Esophagus muscularis mucosa (tissue), 4 donors: ENCODE data around the gene TNFRSF6B. TPM values are rescaled to one million over a fixed set of nuclear protein-coding genes. Genes with fewer than 3 reads are reported as not detected.
"Not testable (repeated sequence)": the region's sequence is repeated elsewhere in the genome, so short reads cannot be mapped to it uniquely, and the experiment has no call there.

Experiments
- DNase-seq: peaks from one replicate; pipeline ENCODE4 v3.0.0-alpha.2; 2017; ENCODE audit errors: extremely low spot score
- H3K27ac ChIP-seq, 4 donors: fragments of 200-600 bp; sonication (generic); replicated peaks in 1 of 4; 1 replicate in 3 of 4; 2 replicates in 1 of 4; pipeline ENCODE4 v1.5.1; 2016 to 2019; ENCODE audit warnings: mild to moderate bottlenecking in 1 of 4
- H3K27me3 ChIP-seq, 4 donors: fragments of 200-600 bp; sonication (generic); one replicate each; pipeline versions ENCODE4 v1.5.1 to v1.6.0; 2016 to 2019
- H3K36me3 ChIP-seq, 4 donors: fragments of 200-600 bp; sonication (generic); one replicate each; pipeline ENCODE4 v1.5.1; 2016 to 2019
- H3K4me1 ChIP-seq, 4 donors: fragments of 200-600 bp; sonication (generic); one replicate each; pipeline ENCODE4 v1.5.1; 2016 to 2019
- H3K4me3 ChIP-seq, 4 donors: fragments of 200-600 bp; sonication (generic); 1 replicate in 2 of 4; 2 replicates in 2 of 4; pipeline ENCODE4 v1.5.1; 2016 to 2019; ENCODE audit warnings: mild to moderate bottlenecking in 4 of 4, moderate library complexity in 1 of 4
- H3K9me3 ChIP-seq, 4 donors: fragments of 200-600 bp; sonication (generic); 1 replicate in 3 of 4; 2 replicates in 1 of 4; pipeline ENCODE4 v1.5.1; 2016 to 2019
- EP300 ChIP-seq: sonication (generic); formaldehyde crosslinking; IDR thresholded peaks from one replicate; pipeline ENCODE4 v1.6.1; 2017; ENCODE audit warnings: antibody characterized with exemption
- POLR2A ChIP-seq: fragments of 450-650 bp; IDR thresholded peaks from one replicate; pipeline ENCODE4 v1.6.1; 2017; ENCODE audit warnings: antibody characterized with exemption, moderate library complexity, mild to moderate bottlenecking, low read depth
- POLR2AphosphoS5 ChIP-seq, 2 donors: sonication (generic); formaldehyde crosslinking; IDR thresholded peaks; one replicate each; pipeline ENCODE4 v1.6.1; 2017; ENCODE audit warnings: antibody characterized with exemption in 2 of 2
- WGBS: methylation state at CpG from one replicate; pipeline ENCODE4 v1.1.5; 2018; 5-methylcytosine and 5-hydroxymethylcytosine counted together
- intact Hi-C: fragments of 100-400 bp; cut with DNase I; formaldehyde crosslinking; loops from one replicate; pipeline ENCODE4 v1.15.1; 2023
- total RNA-seq, 4 donors: library from RNA; depleted of rRNA; stranded (reverse); fragments of >200 nt; gene quantifications; one replicate each; pipeline versions ENCODE4 v1.1.0 to v1.2.1, GENCODE V29; 2016
- TF ChIP-seq, protein P1 (sequence below), 3 experiments: fragments of 200-600 bp in 2 of 3; fragments of 450-650 bp in 1 of 3; sonication (generic) in 2 of 3; IDR thresholded peaks; one replicate each; pipeline ENCODE4 v1.5.1; 2017 to 2019; ENCODE audit warnings: antibody characterized with exemption in 3 of 3, mild to moderate bottlenecking in 2 of 3, moderate library complexity in 1 of 3

Gene TNFRSF6B
- total RNA-seq, 4 donors from 2014 or later, result 5.0 to 67.8 (median 26.5) TPM

DNA sequence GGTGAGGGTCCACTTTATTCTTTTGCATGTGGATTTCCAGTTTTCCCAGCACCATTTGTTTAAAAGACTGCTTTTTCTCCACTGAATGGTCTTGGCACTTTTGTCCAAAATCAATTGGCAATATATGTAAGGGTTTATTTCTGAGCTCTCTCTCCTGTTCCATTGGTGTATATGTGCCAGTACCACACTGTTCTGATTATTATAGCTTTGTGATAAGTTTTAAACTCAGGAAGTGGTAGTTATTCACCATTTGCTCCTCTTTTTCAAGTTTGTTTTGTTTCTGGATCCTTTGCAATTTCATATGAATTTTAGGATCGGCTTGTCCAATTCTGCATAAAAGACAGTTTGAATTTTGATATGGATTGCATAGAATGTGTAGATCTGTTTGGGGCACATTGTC, 15.7 kb downstream of the TNFRSF6B start:
- Histone ChIP-seq H3K4me3 (no peak overlapping the region), H3K9me3 (peaks cover 0 to 17% (median 7%) of the 10 kb centered on the region in 4 donors), H3K27me3 (no peaks in the 10 kb centered on the region), H3K36me3 (peaks cover 28 to 79% (median 62%) of the 10 kb centered on the region in 4 donors), H3K4me1 (peaks cover 17 to 28% (median 23%) of the 10 kb centered on the region in 4 donors), H3K27ac (no peak overlapping the region)
- 100% methylated on average over 1 of the region's 1 CpG for WGBS
- no peak for DNase-seq
- TF ChIP-seq, protein P1, sequence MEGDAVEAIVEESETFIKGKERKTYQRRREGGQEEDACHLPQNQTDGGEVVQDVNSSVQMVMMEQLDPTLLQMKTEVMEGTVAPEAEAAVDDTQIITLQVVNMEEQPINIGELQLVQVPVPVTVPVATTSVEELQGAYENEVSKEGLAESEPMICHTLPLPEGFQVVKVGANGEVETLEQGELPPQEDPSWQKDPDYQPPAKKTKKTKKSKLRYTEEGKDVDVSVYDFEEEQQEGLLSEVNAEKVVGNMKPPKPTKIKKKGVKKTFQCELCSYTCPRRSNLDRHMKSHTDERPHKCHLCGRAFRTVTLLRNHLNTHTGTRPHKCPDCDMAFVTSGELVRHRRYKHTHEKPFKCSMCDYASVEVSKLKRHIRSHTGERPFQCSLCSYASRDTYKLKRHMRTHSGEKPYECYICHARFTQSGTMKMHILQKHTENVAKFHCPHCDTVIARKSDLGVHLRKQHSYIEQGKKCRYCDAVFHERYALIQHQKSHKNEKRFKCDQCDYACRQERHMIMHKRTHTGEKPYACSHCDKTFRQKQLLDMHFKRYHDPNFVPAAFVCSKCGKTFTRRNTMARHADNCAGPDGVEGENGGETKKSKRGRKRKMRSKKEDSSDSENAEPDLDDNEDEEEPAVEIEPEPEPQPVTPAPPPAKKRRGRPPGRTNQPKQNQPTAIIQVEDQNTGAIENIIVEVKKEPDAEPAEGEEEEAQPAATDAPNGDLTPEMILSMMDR (IDR thresholded peaks at IDR 0.05), result no peak
- TF ChIP-seq POLR2AphosphoS5 (IDR thresholded peaks at IDR 0.05) (no peak), POLR2A (no peak)
- intact Hi-C loops, result no loop called here

GRCh38 chr20:63714858-63715257, 18.4 kb downstream of the TNFRSF6B start:
- TF ChIP-seq POLR2AphosphoS5 (IDR thresholded peaks at IDR 0.05) (no peak), EP300 (no peak), POLR2A (no peak)
- TF ChIP-seq, protein P1 (IDR thresholded peaks at IDR 0.05), result no peak
- Histone ChIP-seq H3K27me3 (no peaks in the 10 kb centered on the region), H3K4me3 (no peak overlapping the region), H3K4me1 (peaks cover 2 to 10% (median 5%) of the 10 kb centered on the region in 4 donors), H3K9me3 (peaks cover 0 to 28% (median 14%) of the 10 kb centered on the region in 4 donors), H3K27ac (no peak overlapping the region), H3K36me3 (peaks cover 28 to 94% (median 72%) of the 10 kb centered on the region in 4 donors)
- intact Hi-C loops, result no loop called here
- no peak for DNase-seq
- 99% methylated on average over 5 of the region's 5 CpGs for WGBS

DNA sequence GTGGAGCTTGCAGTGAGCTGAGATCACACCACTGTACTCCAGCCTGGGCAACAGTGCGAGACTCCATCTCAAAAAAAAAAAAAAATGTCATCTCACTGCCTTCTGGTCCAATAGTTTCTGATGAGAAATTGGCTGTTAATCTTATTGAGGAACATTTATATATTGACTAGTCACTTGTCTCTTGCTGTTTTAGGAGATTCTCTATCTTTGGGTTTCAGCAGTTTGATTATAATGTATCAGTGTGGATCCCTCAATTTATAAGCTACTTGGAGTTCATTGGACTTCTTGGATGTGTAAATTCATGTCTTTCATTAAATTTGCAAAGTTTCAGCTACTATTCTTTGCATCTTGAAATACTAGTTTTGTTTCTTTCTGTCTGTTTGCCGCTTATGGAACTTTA, 22.5 kb downstream of the TNFRSF6B start:
- 96% methylated on average over 2 of the region's 2 CpGs for WGBS
- Histone ChIP-seq H3K27me3 (no peaks in the 10 kb centered on the region), H3K9me3 (peaks cover 0 to 28% (median 14%) of the 10 kb centered on the region in 4 donors), H3K36me3 (peaks cover 13 to 91% (median 65%) of the 10 kb centered on the region in 4 donors), H3K27ac (no peak overlapping the region), H3K4me1 (no peaks in the 10 kb centered on the region), H3K4me3 (no peak overlapping the region)
- intact Hi-C loops, result no loop called here
- TF ChIP-seq POLR2A, result no peak
- TF ChIP-seq EP300, result no peak
- TF ChIP-seq POLR2AphosphoS5 (IDR thresholded peaks at IDR 0.05), result no peak
- TF ChIP-seq, protein P1 (IDR thresholded peaks at IDR 0.05), result no peak
- no peak for DNase-seq

- intact Hi-C loops, H3K4me3 ChIP-seq, H3K27ac ChIP-seq, H3K27me3 ChIP-seq, H3K4me1 ChIP-seq, DNase-seq: not testable (repeated sequence)
- Histone ChIP-seq H3K36me3 (peaks cover 7 to 63% (median 34%) of the 10 kb centered on the region in 4 donors), H3K9me3 (peaks cover 0 to 27% (median 19%) of the 10 kb centered on the region in 4 donors)
- WGBS, result 83% methylated on average over 2 of the region's 2 CpGs
Observed at GRCh38 chr20:63722967-63723622, 26.6 kb downstream of the TNFRSF6B start.

GRCh38 chr20:63730189-63730733, 33.8 kb downstream of the TNFRSF6B start:
- H3K27me3 ChIP-seq, H3K27ac ChIP-seq, H3K9me3 ChIP-seq, DNase-seq, intact Hi-C loops, H3K4me1 ChIP-seq, H3K4me3 ChIP-seq: not testable (repeated sequence)
- peaks cover 21 to 40% (median 34%) of the 10 kb centered on the region in 4 donors for H3K36me3 ChIP-seq
- 93% methylated on average over 18 of the region's 18 CpGs for WGBS
